T follicular helper cell (primary cell): ENCODE results near the gene KBTBD13.
"Not testable (repeated sequence)": the region's sequence is repeated elsewhere in the genome, so short reads cannot be mapped to it uniquely, and the experiment has no call there.

ENCODE experiments used
- DNase-seq: peaks from one replicate; pipeline ENCODE4 v3.0.0-alpha.2; 2020; ENCODE audit warnings: low read depth

The KBTBD13 gene

DNA sequence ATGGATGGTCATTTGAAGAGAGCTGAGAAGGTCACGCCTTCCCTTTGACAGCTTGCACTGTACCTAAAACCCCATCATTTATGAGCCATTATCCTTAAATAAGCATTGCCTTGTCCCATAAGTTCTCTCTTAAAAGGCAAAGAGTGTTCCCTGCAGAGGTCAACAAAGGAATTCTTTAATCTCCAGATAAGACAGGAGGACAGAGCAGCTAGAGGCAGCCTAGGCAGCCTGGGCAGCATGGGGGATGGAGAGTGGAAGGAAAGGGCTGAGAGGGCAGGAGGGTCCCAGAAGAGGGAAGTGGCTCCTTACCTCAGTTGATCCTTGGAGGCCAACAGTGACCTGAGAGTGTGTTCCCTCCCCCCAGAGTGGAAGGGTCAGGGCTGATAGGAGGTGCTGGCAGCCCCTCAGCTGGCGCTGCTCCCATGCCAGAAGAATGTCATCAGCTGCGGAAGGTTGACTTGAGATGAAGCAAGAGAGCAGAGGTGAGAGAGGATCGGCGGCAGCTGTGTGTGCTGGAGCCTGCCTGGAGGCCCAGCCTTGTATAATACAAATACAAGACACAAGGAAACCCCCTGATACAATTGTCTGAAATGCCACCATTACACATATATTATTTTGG, 12.8 kb downstream of the KBTBD13 start:
- no peak for DNase-seq

DNA sequence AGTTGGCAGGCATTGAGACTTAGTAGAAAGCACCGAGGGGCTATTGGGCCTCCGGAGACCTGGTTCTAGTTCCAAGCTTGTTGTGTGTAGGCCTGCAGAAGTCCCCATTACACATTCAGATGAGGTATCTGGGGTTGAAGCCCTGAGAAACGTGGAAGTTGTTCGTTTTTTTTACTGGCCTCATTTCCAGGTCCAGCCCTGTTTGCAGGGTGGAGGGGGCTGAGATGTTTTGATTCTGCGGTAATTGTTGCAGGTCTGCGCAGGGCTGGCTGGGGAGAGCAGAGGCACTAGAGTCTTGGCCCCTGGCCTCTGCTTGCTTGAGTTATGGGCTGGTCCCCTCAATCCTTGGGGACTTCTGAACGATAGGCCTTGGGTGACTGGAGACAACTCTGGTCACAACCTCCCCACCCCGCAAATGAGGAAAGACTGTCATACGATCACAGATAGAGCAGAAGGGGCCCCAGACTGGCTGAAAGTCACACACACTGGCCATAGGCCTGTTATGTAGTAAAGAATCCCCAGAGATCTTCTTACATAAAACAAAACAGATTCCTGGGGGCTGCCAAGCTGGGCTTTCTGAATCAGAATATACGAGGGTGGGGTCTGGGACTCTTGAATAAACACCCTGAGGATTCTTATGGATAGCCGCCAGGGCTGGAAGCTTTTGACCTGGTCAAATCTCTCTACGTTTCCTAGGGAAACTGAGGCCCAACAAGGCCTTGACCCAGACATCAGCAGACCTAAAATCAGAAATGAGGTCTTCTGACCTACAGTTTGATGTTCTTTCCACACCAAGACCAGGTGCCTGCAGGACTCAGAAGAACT, 15.6 kb downstream of the KBTBD13 start:
- DNase-seq = no peak

DNA sequence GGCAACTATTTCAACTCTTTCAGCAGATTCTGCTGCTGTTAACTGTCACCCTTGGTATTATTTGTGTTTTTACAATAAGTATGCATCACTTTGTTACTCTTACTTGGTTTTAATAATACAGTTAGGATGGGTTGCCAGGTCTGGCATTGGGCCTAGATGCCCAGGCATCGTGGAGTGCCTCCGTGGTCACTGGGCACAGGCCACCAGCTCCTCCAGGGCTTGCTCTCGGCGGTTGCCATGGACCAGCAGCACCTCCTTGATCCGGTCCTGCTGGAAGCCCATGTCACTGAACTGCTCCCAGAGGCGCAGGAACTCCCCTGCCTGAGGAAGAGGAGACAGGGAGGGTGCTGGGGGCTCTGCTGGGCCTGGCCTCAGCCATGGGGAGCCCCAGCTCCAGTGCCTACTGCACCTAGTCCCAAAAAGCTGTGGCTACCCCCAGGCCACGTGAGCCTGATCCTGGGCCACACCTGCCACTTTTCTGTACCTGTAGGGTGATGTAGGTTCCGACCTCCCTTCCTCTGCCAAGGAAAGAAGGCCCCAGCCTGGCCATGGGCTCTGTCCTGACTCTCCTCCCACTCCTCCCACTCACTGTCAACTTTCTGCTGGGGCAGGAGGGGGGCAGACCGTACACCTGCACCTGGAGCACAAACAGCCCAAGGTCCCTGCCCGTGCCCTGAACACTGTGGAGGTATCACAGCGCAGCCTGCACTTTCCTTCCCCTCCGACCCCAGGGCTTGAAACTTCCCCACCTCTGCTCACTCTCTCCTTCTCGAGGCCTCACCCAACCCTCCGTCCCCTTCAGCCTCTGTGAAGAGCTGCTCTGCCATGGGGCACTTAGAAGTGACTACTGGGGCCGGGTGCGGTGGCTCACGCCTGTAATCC, 16.6 kb downstream of the KBTBD13 start:
- no peak for DNase-seq

DNA sequence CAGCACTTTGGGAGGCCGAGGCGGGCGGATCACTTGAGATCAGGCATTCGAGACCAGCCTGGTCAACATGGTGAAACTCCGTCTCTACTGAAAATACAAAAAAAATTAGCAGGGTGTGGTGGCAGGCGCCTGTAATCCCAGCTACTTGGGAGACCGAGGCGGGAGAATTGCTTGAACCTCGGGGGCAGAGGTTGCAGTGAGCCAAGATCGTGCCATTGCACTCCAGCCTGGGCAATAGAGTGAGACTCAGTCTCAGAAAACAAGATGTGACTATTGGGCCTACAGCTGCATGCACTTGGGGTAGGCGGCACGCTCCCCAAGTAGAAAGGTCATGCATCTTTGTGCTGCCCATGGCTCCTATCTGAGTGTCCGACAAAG, 17.2 kb downstream of the KBTBD13 start:
- not testable (repeated sequence) for DNase-seq

DNA sequence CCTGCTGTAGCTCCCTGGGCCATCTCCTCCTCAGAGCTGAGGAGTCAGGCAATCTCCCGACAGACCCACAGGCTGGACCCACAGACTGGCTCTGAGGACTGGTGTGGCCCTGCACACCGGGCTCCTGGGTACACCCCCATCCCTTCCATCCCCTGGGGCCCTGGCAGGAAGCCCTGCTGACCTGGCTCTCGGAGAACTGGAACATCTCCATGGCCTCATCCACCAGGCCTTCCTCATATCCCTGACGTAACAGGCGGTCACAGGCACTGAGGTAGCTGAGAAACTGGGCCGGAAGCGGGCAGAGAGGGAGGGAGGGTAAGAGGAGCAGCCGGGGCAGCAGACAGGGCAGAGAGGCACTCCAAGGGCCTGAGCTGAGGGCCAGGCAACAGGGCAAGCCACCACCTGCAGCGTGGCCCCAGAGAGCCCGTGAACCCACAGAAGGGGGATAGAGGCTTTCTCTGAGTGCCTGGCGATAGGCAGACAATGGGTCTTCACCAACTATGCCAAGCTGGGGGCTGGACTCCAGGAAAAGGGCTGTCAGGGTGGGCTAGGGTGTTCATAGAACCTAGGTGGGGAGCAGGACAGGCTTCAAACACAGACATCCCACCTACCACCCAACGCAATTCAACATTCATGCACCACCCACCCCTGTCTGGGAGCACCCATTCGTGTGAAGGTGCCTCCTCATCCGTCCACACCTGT, 17.9 kb downstream of the KBTBD13 start:
- no peak for DNase-seq

DNA sequence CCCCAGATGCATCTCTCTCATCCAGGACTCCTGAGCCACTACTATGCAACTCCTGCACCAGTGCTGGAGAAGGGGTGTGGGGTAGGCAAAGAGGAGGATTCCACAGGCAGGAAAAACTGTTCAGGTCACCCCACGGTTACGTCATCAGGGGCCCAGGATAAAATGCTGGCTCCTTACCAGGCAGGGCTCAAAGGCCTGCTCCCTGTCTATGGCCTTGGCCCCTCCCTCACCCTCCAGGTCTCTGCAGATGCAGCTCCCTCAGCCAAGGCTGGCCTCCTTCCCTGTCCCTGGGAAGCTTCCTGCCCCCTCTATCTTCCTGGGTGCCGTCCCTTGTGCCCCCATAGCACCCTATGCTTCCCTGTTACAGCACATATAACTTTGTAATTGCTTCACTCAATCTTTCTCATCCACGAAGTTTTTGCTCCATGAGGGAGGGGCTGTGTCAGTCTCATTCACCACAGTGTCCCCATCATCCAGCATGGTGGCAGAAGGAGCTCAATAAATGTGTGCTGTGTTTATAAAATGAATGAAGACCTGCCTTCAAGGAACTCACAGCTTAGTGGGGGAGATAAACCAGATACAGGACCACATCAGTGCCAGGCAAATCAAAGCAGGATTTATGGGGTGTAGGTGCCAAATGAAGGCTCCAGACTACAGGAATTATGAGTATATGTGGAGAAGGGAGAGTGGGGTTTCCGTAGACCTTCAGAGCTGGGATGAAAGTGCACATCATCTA, 18.6 kb downstream of the KBTBD13 start:
- no peak for DNase-seq

DNA sequence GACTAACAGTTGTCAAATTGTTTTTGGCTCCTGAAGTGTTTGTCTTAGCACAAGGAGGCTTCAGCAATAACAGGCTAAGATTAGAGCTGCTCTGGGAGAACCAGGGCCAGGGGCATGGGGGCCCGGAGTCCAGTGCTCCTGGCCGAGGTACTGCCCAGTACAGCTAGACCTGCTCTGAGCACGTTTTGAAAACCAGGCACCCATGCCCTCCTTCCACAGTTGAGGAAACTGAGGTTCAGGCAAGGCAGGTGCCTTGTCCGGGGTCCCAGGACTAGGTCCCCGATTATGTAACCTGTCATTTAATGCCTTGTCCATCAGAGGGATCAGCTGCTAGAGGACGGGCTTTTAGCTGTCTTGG, 19.2 kb downstream of the KBTBD13 start:
- DNase-seq = no peak

DNA sequence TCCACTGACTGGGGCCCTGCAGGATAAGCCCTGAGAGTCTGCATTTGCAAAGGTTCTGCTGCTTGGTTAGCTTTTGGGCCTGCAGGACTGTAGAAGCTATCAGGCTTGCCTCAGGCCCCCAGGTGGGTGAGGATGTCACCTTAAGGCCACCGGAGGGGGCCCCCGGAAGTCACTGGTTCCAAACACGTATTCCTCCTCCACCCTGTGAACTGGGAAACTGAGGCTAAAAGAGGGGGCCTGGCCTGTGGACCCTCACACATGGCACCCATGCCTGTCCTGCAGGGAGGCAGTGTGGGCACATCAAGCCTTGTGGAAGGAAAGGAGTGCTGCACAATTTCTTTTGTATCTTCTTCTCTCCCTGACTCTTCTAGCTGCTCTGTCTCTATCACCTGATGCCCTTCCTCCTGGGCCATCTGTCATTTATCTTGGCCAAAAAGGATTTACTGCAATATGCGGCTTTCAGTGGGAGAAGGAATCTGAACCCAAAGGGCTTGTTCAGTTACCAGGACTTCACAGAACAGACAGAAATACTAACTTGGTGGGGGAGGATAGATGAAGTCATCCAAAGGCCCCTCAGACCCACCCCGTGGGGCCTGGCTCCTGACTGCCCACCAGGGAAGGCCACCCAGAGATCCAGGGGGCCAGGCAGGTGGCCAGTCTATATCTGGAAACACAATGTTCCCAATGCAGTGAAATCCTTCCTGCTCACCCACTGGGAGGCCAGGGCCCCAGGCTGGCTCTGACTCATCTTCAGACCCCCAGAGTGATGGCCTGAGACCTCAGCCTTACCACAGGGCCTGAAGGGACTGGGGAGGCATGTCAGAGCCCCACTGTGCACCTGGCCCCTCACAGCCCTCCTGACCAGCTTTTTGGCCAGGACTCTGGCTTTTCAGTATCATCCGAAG, 20.2 kb downstream of the KBTBD13 start:
- DNase-seq = no peak

DNA sequence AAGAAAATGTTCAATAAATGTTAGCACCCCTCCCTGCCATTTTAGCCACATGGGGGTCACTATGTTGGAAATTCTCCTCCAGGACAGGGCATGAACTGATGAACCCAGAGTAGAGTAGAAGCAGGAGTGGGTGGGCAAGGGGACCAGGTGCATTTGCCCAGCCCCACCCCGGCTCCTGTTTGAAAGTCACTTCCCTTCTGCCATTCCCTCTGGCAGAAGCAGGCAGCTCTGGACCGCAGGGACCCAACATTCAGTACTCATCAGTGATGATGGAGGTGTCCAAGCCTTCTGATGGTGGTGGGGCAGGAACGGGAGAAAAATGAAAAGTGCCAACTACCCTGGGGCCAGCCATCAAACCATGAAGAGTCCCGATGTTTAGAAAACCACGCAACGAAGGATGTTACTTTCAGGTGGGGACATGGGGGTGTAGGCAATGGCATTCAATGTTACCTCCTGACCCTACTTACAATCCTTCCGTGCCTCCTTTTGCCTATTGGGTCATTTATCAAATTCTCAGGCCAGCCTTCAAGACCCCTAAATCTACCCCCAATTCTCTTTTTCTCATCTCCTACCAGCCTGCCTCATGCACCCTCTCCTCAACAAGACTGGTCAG, 21.2 kb downstream of the KBTBD13 start:
- no peak for DNase-seq

DNA sequence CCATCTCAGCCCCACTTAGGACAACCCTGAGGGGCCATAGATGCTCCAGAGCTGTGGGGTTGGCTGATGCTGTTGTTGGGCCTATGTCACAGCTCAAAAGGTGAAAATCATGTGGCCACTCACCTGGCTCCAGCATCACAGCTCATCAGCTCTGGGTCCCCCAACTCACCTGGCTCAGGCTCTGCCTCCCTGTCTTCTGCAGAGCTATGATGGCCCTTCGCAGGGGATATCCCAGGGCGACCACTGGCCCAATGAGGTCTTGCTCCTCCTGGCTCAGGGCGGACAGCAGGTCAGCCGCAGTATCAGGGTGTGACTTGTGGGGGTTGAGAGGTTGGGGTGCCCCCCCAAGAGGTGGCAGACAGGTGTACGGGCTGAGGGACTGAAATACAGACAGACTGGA, 22.8 kb downstream of the KBTBD13 start:
- no peak for DNase-seq

DNA sequence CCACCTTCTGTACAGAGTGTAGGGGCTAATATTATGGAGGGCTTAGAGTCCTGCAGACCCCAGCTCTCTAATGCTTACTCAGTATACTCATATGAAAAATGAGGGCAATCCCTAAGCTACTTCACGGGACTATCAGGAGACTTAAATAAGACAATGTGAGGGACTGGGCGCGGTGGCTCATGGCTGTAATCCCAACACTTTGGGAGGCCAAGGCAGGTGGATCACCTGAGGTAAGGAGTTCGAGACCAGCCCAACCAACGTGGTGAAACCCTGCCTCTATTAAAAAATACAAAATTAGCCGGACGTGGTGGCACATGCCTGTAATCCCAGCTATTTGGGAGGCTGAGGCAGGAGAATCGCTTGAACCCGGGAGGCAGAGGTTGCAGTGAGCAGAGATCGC, 23.3 kb downstream of the KBTBD13 start:
- not testable (repeated sequence) for DNase-seq

DNA sequence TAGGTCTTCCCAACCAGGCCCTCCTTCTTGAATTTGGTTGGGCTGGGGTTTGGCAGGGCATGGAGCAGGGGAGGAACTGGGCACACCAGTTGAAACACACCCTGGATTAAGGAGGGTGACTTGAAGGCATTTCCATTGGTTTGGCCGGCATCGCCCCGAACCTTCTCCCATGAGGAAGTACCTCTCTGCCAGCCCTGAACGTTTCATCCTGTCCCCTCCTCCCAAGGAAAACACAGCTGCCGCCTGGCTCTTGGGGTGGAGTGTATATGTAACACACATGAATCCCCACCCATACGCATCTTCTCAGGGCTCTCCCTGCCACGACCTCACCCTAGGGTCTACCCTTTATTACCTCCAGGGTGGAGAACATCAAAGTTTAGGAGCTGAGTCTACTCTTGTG, 23.9 kb downstream of the KBTBD13 start:
- no peak for DNase-seq

DNA sequence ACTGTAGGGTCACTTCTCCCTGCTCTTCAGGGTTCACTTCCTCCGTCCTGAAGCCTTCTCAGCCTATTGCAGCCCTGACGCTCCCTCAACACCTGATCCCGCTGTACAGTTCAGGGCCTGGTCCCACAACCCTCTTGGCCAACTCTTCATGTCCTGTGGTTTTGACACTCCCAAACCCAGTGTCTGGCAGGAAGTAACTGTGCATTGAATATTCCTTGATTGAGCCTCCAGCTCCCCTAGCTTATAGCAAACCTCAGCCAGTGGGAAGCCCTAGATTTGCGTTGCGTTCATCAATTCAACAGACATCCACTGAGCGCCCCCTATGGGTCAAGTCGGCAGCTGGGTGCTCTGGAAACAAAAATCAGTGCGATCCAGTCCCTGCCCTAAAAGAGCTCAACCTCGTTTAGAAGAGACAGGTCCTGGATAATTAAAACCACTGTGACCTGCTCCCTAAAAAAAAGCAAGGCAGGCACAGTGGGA, 24.9 kb downstream of the KBTBD13 start:
- DNase-seq = no peak

DNA sequence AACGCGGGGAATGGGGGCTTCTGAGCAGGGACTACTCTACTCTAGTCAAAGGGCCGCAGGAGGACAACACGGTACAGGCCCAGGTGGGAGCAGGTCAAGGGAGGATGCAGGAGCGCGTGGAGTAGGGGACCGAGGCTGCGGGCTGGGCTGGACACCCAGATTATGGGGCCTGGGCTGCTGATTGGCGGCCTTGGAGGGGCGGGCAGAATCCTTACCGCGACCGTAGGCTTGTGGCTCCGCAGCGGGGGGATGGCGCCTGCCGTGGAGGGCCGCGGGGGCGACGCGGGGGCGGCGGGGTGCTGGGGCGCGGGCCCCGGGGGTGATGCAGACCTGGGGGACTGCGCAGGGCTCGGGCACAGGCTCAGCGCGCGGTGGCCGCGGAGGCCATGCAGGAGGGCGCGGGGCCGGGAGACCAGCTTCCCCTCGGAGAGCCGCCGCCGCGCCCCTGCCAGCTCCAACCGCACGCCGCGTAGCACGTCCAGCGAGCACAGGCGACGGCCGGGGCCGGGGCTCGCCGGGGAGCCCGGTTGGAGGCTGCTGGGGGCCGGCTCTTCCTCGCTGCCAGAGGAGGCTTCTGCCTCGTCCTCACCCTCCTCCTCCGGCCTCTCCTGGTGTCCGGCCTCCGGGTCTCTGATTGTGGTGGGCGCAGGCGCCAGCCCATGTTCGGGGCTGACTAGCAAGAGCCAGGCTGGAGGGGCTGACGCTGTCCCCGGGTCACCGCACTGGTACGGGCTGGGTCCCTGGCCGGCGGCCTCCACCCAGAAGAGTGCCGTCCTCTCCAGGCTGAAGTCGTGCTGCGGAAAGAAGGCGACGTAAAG, 25.6 kb downstream of the KBTBD13 start:
- no peak for DNase-seq

DNA sequence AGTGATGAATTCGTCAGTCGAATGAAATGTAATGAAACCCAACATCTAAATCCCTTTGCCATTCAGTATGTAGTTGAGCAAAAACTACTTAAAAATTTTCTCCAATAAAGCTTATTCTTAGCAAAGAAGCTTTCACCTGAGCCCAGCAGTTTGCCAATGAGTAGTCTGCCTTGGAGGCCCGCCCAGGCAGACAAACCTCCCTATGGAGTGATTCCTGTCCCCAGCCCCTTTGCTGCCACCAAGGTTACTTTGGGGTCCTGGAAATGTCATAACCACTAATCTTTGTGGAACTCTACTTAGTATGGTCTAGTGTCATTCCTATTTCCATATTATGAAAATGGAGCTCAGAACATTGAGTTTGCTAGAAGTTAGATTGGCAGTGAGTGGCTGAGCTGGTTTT, 26.4 kb downstream of the KBTBD13 start:
- DNase-seq = no peak

DNA sequence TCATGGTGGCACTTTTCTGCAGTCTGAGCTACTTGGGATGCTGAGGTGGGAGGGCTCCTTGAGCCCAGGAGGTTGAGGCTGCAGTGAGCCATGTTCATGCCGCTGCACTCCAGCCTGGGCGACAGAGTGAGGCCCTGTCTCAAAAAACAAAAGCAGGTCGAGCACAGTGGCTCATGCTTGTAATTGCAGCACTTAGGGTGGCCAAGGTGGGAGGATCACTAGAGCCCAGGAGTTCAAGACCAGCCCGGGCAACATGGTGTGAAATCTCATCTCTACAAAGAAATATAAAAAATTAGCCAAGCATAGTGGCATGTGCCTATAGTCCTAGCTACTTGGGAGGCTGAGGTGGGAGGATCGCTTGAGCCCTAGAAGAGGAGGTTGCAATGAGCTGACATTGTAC, 28.5 kb downstream of the KBTBD13 start:
- DNase-seq = no peak

DNA sequence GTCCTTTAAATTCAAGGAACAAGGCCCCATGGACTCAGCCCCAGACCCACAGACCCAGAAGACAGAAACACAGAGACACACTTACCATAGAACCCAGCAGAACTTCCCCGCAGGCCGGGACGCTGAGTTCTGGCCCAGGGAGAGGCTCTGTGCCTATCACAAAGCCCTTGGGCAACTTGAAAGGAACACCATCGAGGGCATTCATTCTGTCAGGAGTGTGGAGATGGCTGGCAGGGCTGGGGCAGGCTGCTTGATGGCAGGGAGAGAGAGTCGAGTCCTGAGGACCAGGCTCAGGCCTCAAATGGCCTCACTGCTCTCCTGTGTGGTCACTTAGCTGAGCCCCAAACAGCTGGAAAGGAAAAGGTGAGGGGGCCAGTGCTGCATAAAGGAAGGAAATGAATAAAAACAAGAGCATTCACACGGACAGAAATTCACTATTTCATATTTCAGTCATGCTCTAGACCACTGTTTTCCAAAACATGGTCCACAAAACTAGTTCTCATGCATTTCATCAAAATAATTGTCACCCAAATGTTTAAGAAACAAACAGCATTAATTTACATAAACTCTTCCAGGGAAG, 29.6 kb downstream of the KBTBD13 start:
- DNase-seq = no peak

DNA sequence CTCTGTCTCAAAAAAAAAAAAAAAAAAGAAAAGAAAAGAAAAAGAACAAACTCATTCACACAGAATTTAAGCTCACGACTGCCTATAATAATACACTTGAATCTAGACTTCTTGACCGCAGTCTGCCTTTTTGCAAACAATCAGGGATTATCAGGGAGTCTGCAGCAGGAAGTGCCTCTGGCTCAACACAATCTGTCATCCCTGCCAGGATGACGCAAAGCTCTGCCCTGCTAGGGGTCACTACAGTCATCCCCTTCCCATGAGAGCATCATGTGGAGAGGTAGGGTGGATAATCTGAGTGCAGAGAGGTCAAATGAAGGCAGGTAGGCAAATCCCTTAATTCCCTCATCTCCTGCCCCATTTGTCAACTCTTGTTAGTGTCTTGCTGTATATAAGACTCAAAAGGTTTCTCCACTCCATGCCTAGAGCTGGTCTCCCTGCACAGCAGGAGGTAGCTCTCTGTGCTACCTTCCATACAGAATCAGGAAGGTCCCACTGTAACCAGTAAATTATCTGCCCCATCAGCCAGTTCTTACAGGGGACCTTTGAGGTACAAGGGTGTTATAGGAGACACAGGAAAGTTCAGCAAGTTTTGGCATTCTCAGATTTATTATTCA, 34.2 kb downstream of the KBTBD13 start:
- DNase-seq = no peak
